Mononuclear cell (primary cell): ENCODE measurements around the gene CBLN3. TPM values are rescaled to one million over a fixed set of nuclear protein-coding genes. Genes with fewer than 3 reads are reported as not detected.

Experiments used
- H3K27me3 ChIP-seq: 2 replicates; pipeline ENCODE4 v1.6.0; 2011; ENCODE audit warnings: low read length, control low read depth; ENCODE audit not compliant: insufficient read depth
- H3K4me1 ChIP-seq: 2 replicates; pipeline ENCODE4 v1.5.1; 2011; ENCODE audit warnings: mild to moderate bottlenecking, low read length, control low read depth; ENCODE audit not compliant: insufficient read depth
- H3K4me3 ChIP-seq: 2 replicates; pipeline ENCODE4 v1.5.1; 2011; ENCODE audit warnings: mild to moderate bottlenecking, low read length, moderate library complexity
- H3K9me3 ChIP-seq: 2 replicates; pipeline ENCODE4 v1.5.1; 2011; ENCODE audit warnings: low read depth, mild to moderate bottlenecking, control low read depth, low read length
- total RNA-seq: library from RNA; depleted of rRNA; stranded (reverse); fragments of >200 nt; gene quantifications from one replicate; pipeline ENCODE4 v1.2.3, GENCODE V29; 2012

The CBLN3 gene
- total RNA-seq, 1 donor: 0.84 TPM

GRCh38 chr14:24442240-24443052 lies 13.0 kb upstream of the CBLN3 start, which contains the start of gene SDR39U1:
Gene SDR39U1, minus strand, starts transcription at chr14:24442776. Its CDS starts 7 bp downstream, at chr14:24442769.
- H3K9me3 ChIP-seq: no peaks in the 10 kb centered on the region
- no peaks in the 10 kb centered on the region for H3K27me3 ChIP-seq
- peak within 1 kb of the TSS; percentile 70 for H3K4me3 ChIP-seq
- H3K4me1 ChIP-seq: peaks cover 42% of the 10 kb centered on the region

- no peaks in the 10 kb centered on the region for H3K9me3 ChIP-seq
- peak overlapping the region; percentile 70 for H3K4me3 ChIP-seq
- H3K4me1 ChIP-seq: peaks cover 48% of the 10 kb centered on the region
- H3K27me3 ChIP-seq: no peaks in the 10 kb centered on the region
Observed at GRCh38 chr14:24441904-24442239, 12.4 kb upstream of the CBLN3 start.

- Histone ChIP-seq H3K9me3 (no peaks in the 10 kb centered on the region), H3K27me3 (no peaks in the 10 kb centered on the region), H3K4me1 (peaks cover 52% of the 10 kb centered on the region), H3K4me3 (no peak overlapping the region)
Observed at GRCh38 chr14:24441485-24441884, 12.0 kb upstream of the CBLN3 start.

- no peaks in the 10 kb centered on the region for H3K9me3 ChIP-seq
- H3K4me3 ChIP-seq: no peak overlapping the region
- H3K4me1 ChIP-seq: peaks cover 59% of the 10 kb centered on the region
- H3K27me3 ChIP-seq: no peaks in the 10 kb centered on the region
Observed at GRCh38 chr14:24440606-24441399, 11.3 kb upstream of the CBLN3 start.

GRCh38 chr14:24439830-24440605 lies 10.6 kb upstream of the CBLN3 start:
- no peak overlapping the region for H3K4me3 ChIP-seq
- H3K27me3 ChIP-seq: no peaks in the 10 kb centered on the region
- no peaks in the 10 kb centered on the region for H3K9me3 ChIP-seq
- H3K4me1 ChIP-seq: peaks cover 61% of the 10 kb centered on the region

GRCh38 chr14:24439257-24439656 lies 9.8 kb upstream of the CBLN3 start:
- Histone ChIP-seq H3K27me3 (no peaks in the 10 kb centered on the region), H3K9me3 (no peaks in the 10 kb centered on the region), H3K4me3 (no peak overlapping the region), H3K4me1 (peaks cover 61% of the 10 kb centered on the region)

- Histone ChIP-seq H3K4me1 (peaks cover 60% of the 10 kb centered on the region), H3K27me3 (no peaks in the 10 kb centered on the region), H3K4me3 (no peak overlapping the region), H3K9me3 (no peaks in the 10 kb centered on the region)
Observed at GRCh38 chr14:24438223-24439097, 9.0 kb upstream of the CBLN3 start.

GRCh38 chr14:24437736-24438067 lies 8.2 kb upstream of the CBLN3 start:
- H3K27me3 ChIP-seq: no peaks in the 10 kb centered on the region
- H3K4me3 ChIP-seq: no peak overlapping the region
- no peaks in the 10 kb centered on the region for H3K9me3 ChIP-seq
- H3K4me1 ChIP-seq: peaks cover 56% of the 10 kb centered on the region

GRCh38 chr14:24437020-24437735 lies 7.7 kb upstream of the CBLN3 start:
- H3K9me3 ChIP-seq: no peaks in the 10 kb centered on the region

GRCh38 chr14:24436355-24437019 lies 7.0 kb upstream of the CBLN3 start:
- no peak overlapping the region for H3K4me3 ChIP-seq
- no peaks in the 10 kb centered on the region for H3K27me3 ChIP-seq
- H3K9me3 ChIP-seq: no peaks in the 10 kb centered on the region
- peaks cover 57% of the 10 kb centered on the region for H3K4me1 ChIP-seq

More at GRCh38 chr14:24437020-24437735, 7.7 kb upstream of the CBLN3 start:
- Histone ChIP-seq H3K27me3 (no peaks in the 10 kb centered on the region), H3K4me3 (no peak overlapping the region), H3K4me1 (peaks cover 57% of the 10 kb centered on the region)

- Histone ChIP-seq H3K4me1 (peaks cover 57% of the 10 kb centered on the region), H3K27me3 (no peaks in the 10 kb centered on the region), H3K9me3 (no peaks in the 10 kb centered on the region), H3K4me3 (no peak overlapping the region)
Observed at GRCh38 chr14:24435998-24436354, 6.5 kb upstream of the CBLN3 start.

GRCh38 chr14:24435192-24435810 lies 5.8 kb upstream of the CBLN3 start:
- Histone ChIP-seq H3K4me3 (no peak overlapping the region), H3K4me1 (peaks cover 59% of the 10 kb centered on the region)

GRCh38 chr14:24434676-24435075 lies 5.2 kb upstream of the CBLN3 start:
- no peaks in the 10 kb centered on the region for H3K9me3 ChIP-seq
- H3K4me1 ChIP-seq: peaks cover 59% of the 10 kb centered on the region
- H3K27me3 ChIP-seq: no peaks in the 10 kb centered on the region
- no peak overlapping the region for H3K4me3 ChIP-seq

More at GRCh38 chr14:24435192-24435810, 5.8 kb upstream of the CBLN3 start:
- no peaks in the 10 kb centered on the region for H3K27me3 ChIP-seq
- H3K9me3 ChIP-seq: no peaks in the 10 kb centered on the region
